AG20443 (cell line): ENCODE measurements around the gene ESRRB.
"Not testable (repeated sequence)": the region's sequence is repeated elsewhere in the genome, so short reads cannot be mapped to it uniquely, and the experiment has no call there.

Experiments used
- DNase-seq: peaks from one replicate; pipeline ENCODE4 v3.0.0; 2012; ENCODE audit warnings: low spot score, mixed read lengths

ESRRB gene

GRCh38 chr14:76497550-76498462 is 121.9 kb downstream of the ESRRB start:
- DNase-seq = no peak

- no peak for DNase-seq
Observed at GRCh38 chr14:76498463-76498935, 122.6 kb downstream of the ESRRB start.

- no peak for DNase-seq
Observed at GRCh38 chr14:76498976-76499375, 123.0 kb downstream of the ESRRB start.

GRCh38 chr14:76499399-76499798 is 123.5 kb downstream of the ESRRB start:
- DNase-seq = no peak

GRCh38 chr14:76500011-76500410 is 124.1 kb downstream of the ESRRB start:
- DNase-seq = peak; percentile 63

GRCh38 chr14:76500480-76500879 is 124.5 kb downstream of the ESRRB start:
- DNase-seq = no peak

GRCh38 chr14:76501156-76501720 is 125.3 kb downstream of the ESRRB start:
- no peak for DNase-seq

- no peak for DNase-seq
Observed at GRCh38 chr14:76502219-76502618, 126.3 kb downstream of the ESRRB start.

GRCh38 chr14:76502638-76503037 is 126.7 kb downstream of the ESRRB start:
- no peak for DNase-seq

- no peak for DNase-seq
Observed at GRCh38 chr14:76509311-76509710, 133.4 kb downstream of the ESRRB start.

- DNase-seq = no peak
Observed at GRCh38 chr14:76510181-76510580, 134.2 kb downstream of the ESRRB start.

GRCh38 chr14:76514213-76514998 is 138.5 kb downstream of the ESRRB start:
- DNase-seq = no peak

GRCh38 chr14:76516884-76517283 is 140.9 kb downstream of the ESRRB start:
- DNase-seq = no peak

GRCh38 chr14:76518366-76518765 is 142.4 kb downstream of the ESRRB start:
- no peak for DNase-seq

GRCh38 chr14:76525106-76525821 is 149.3 kb downstream of the ESRRB start:
- no peak for DNase-seq

- no peak for DNase-seq
Observed at GRCh38 chr14:76531085-76531484, 155.1 kb downstream of the ESRRB start.

- DNase-seq = no peak
Observed at GRCh38 chr14:76531821-76532318, 155.9 kb downstream of the ESRRB start.

GRCh38 chr14:76536636-76537035 is 160.7 kb downstream of the ESRRB start:
- not testable (repeated sequence) for DNase-seq

GRCh38 chr14:76537906-76538647 is 162.1 kb downstream of the ESRRB start:
- no peak for DNase-seq

- DNase-seq = no peak
Observed at GRCh38 chr14:76538648-76539008, 162.7 kb downstream of the ESRRB start.

- DNase-seq = no peak
Observed at GRCh38 chr14:76539130-76539529, 163.2 kb downstream of the ESRRB start.
